AG04449 (cell line): ENCODE data around the gene AGBL4.

Experiments used
- CTCF ChIA-PET: fragments of 350-600 bp; formaldehyde crosslinking; extraction: SDS; loops from one replicate; lab custom pipeline; 2021; ENCODE audit warnings: antibody characterized with exemption; lab: Yijun Ruan, JAX
- POLR2A ChIA-PET: fragments of 400-600, 350-600 bp; formaldehyde crosslinking; extraction: SDS; loops from one replicate; lab custom pipeline; 2020; ENCODE audit warnings: antibody characterized with exemption, inconsistent platforms; lab: Yijun Ruan, JAX
- DNase-seq: peaks from one replicate; pipeline ENCODE4 v3.0.0-alpha.2; 2010; ENCODE audit warnings: low read depth, low spot score
- H3K4me3 ChIP-seq: 2 replicates; pipeline ENCODE4 v1.5.1; 2011; ENCODE audit warnings: low read depth, mild to moderate bottlenecking, control low read depth, low read length
- CTCF ChIP-seq: IDR thresholded peaks from one replicate; pipeline ENCODE4 v1.5.1; 2011; ENCODE audit warnings: mild to moderate bottlenecking, moderate library complexity, low read length, control low read depth, inconsistent platforms; ENCODE audit not compliant: insufficient read depth; ENCODE audit errors: missing control alignments

The AGBL4 gene

DNA sequence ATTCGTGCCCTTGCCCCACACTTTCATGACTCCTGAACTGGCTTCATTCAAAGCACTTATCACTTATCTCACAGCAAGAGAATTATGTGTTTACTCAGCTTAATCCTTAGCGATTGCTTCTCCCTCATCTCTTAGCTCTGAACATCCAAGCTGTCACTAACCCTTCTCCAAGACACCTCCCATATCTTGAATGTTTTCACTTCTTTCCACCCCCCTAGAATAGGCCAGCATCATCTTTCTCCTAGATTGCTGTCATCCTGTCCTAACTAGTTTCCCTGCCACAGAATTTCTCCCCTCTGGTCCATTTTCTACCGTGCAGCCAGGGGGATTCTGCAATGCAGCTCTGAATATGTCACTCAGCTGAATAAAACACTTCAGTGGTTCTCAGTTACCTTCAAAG is 1483.2 kb downstream of the AGBL4 start:
- ChIA-PET POLR2A (no interaction called here), CTCF (no interaction called here)
- no peak overlapping the region for H3K4me3 ChIP-seq

GRCh38 chr1:48536477-48536876 is 1487.3 kb downstream of the AGBL4 start:
- ChIA-PET CTCF (no interaction called here), POLR2A (no interaction called here)
- TF ChIP-seq CTCF = no peak
- no peak for DNase-seq
- H3K4me3 ChIP-seq = no peak overlapping the region

More for the DNA sequence above, 1483.2 kb downstream of the AGBL4 start:
- TF ChIP-seq CTCF = no peak
- DNase-seq = no peak

DNA sequence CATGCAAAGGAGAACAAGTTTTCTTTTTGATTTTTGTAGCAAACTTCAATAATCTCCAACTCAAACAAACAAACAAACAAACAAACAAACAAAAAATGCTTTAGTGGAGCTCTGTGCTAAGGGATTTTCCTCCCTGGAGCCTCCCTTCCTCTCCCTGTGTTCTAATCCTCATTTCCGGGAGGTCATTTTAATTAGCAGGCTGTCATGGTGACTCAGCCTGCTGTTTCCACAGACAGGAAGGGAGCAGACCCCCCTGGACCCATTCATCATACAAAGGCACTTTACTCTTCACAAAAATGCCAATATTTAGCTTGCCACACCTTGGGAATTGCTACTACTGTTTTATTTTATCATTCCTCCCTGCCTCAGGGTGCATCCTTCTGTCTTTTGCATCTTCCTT is 1490.8 kb downstream of the AGBL4 start:
- no peak for TF ChIP-seq CTCF
- POLR2A ChIA-PET = no interaction called here
- CTCF ChIA-PET = no interaction called here
- no peak overlapping the region for H3K4me3 ChIP-seq
- DNase-seq = no peak

GRCh38 chr1:48530727-48531351 is 1492.9 kb downstream of the AGBL4 start:
- peak; percentile 66 for TF ChIP-seq CTCF
- POLR2A ChIA-PET = no interaction called here
- CTCF ChIA-PET = no interaction called here
- no peak overlapping the region for H3K4me3 ChIP-seq
- no peak for DNase-seq

DNA sequence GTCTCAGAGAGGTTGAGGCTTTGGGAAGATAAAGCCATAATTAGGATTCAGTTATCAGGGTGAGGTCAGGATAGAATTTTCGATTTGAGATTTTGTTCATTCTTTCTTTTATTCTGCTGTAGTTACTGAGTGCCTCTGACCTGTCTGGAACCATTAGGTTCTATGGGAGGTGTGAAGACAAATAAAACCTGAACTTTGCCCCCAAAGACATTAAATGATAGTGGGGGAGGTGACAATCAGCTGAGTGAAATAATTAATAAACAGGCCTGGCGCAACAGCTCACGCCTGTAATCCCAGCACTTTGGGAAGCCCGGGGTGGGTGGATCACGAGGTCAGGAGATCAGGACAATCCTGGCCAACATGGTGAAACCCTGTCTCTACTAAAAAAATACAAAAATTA is 1496.7 kb downstream of the AGBL4 start:
- no peak overlapping the region for H3K4me3 ChIP-seq
- POLR2A ChIA-PET = no interaction called here
- no peak for DNase-seq
- CTCF ChIA-PET = interaction anchor here (0.6 kb wide), 1 partner anchor 27 kb away, joined by 3 read pairs; no protein-coding TSS in a partner anchor
- TF ChIP-seq CTCF = no peak

DNA sequence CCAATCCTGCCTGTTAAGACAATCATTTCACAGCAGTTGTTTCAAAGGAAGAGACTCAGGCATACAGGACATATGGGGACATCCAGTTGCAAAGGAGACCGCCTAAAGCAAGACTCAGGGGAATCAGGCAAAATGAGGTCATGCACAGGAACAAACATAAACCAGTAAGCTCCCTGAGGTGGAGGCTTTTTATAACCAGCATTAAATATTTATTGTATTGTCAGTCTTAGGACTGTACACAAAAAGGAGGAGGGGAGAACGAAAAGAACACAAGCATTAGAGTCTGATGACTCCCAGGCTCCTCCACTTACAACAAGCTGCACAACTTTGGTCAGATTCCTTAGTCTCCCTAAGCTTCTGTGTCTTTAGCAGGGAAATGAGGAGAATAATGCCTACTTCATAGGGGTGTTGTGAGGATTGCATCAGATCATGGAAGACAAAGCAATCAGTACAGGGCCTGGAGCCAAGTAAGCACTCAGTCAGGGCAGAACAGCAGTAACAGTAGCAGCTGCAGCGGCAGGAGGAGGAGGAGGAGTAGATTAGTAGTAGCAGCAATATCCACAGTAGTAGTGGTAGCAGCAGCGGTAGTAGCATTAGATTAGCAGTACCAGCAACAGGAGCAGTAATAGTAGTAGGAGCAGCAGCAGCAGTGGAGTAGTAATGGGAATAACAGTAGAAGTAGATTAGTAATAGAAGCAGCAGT is 1497.6 kb downstream of the AGBL4 start:
- H3K4me3 ChIP-seq = no peak overlapping the region
- CTCF ChIA-PET = no interaction called here
- no peak for DNase-seq
- no peak for TF ChIP-seq CTCF
- POLR2A ChIA-PET = no interaction called here
